HS-5 (cell line): ENCODE measurements around the gene MICB.
A peak's percentile ranks its signal among the peaks of the same experiment; 100 is the strongest.
"Not testable (repeated sequence)": the region's sequence is repeated elsewhere in the genome, so short reads cannot be mapped to it uniquely, and the experiment has no call there.

Source experiments
- DNase-seq: peaks from one replicate; pipeline ENCODE4 v3.0.0-alpha.2; 2012; ENCODE audit warnings: low read depth

The MICB gene

GRCh38 chr6:31541059-31541657 is 43.2 kb downstream of the MICB start:
- DNase-seq = no peak

GRCh38 chr6:31541658-31542521 is 43.9 kb downstream of the MICB start, which contains the start of gene DDX39B:
DDX39B (minus strand) TSS chr6:31542003; CDS start chr6:31540532, 1,471 bp downstream.
- DNase-seq = peak; percentile 96

GRCh38 chr6:31543639-31544038 is 45.7 kb downstream of the MICB start:
- DNase-seq = no peak

GRCh38 chr6:31544676-31545075 is 46.7 kb downstream of the MICB start:
- no peak for DNase-seq

GRCh38 chr6:31545291-31545690 is 47.3 kb downstream of the MICB start:
- no peak for DNase-seq

GRCh38 chr6:31546339-31546957 is 48.5 kb downstream of the MICB start, which contains the start of gene ATP6V1G2:
ATP6V1G2 (minus strand) TSS chr6:31546608; CDS start chr6:31546559, 49 bp downstream.
- DNase-seq = peak; percentile 79

- peak; percentile 95 for DNase-seq
These were observed 49.2 kb downstream of the MICB start, which contains the start of gene NFKBIL1 for GRCh38 chr6:31546958-31547726. NFKBIL1 (plus strand) TSS chr6:31547608; CDS start chr6:31547695, 87 bp downstream.

GRCh38 chr6:31547727-31548543 is 50.0 kb downstream of the MICB start:
- DNase-seq = no peak

GRCh38 chr6:31548544-31548873 is 50.6 kb downstream of the MICB start:
- DNase-seq = no peak

- DNase-seq = not testable (repeated sequence)
These were observed 53.4 kb downstream of the MICB start for GRCh38 chr6:31551371-31551770.

- no peak for DNase-seq
These were observed 58.4 kb downstream of the MICB start for GRCh38 chr6:31556307-31556706.

- no peak for DNase-seq
These were observed 59.7 kb downstream of the MICB start for GRCh38 chr6:31557443-31558317.

- no peak for DNase-seq
These were observed 60.3 kb downstream of the MICB start for GRCh38 chr6:31558318-31558625.

GRCh38 chr6:31558631-31559500 is 60.9 kb downstream of the MICB start:
- no peak for DNase-seq

GRCh38 chr6:31559606-31559957 is 61.6 kb downstream of the MICB start:
- no peak for DNase-seq

- DNase-seq = no peak
These were observed 62.2 kb downstream of the MICB start for GRCh38 chr6:31559958-31560696.

GRCh38 chr6:31560697-31561058 is 62.7 kb downstream of the MICB start:
- DNase-seq = no peak
